Liver (tissue), 3 donors: ENCODE results near the gene ZNF626.

Experiments used
- ATF3 ChIP-seq: IDR thresholded peaks from 2 replicates; pipeline ENCODE4 v1.6.1; 2016; ENCODE audit warnings: antibody characterized with exemption
- TF ChIP-seq, protein P1 (sequence below): fragments of 150-350 bp; IDR thresholded peaks from 2 replicates; pipeline ENCODE4 v1.5.1; 2017; ENCODE audit warnings: improper control_type of control experiment, low read depth, low read length; ENCODE audit not compliant: missing input control
- TF ChIP-seq, protein P2 (sequence below): IDR thresholded peaks from 2 replicates; pipeline ENCODE4 v1.6.1; 2016; ENCODE audit warnings: antibody characterized with exemption
- donor health status: healthy.
- donor health status: healthy.

GRCh38 chr19:20662421-20663105 is 1.2 kb upstream of the ZNF626 start:
- no peak for TF ChIP-seq ATF3
- TF ChIP-seq, protein P1, sequence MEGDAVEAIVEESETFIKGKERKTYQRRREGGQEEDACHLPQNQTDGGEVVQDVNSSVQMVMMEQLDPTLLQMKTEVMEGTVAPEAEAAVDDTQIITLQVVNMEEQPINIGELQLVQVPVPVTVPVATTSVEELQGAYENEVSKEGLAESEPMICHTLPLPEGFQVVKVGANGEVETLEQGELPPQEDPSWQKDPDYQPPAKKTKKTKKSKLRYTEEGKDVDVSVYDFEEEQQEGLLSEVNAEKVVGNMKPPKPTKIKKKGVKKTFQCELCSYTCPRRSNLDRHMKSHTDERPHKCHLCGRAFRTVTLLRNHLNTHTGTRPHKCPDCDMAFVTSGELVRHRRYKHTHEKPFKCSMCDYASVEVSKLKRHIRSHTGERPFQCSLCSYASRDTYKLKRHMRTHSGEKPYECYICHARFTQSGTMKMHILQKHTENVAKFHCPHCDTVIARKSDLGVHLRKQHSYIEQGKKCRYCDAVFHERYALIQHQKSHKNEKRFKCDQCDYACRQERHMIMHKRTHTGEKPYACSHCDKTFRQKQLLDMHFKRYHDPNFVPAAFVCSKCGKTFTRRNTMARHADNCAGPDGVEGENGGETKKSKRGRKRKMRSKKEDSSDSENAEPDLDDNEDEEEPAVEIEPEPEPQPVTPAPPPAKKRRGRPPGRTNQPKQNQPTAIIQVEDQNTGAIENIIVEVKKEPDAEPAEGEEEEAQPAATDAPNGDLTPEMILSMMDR, result no peak
- TF ChIP-seq, protein P2, sequence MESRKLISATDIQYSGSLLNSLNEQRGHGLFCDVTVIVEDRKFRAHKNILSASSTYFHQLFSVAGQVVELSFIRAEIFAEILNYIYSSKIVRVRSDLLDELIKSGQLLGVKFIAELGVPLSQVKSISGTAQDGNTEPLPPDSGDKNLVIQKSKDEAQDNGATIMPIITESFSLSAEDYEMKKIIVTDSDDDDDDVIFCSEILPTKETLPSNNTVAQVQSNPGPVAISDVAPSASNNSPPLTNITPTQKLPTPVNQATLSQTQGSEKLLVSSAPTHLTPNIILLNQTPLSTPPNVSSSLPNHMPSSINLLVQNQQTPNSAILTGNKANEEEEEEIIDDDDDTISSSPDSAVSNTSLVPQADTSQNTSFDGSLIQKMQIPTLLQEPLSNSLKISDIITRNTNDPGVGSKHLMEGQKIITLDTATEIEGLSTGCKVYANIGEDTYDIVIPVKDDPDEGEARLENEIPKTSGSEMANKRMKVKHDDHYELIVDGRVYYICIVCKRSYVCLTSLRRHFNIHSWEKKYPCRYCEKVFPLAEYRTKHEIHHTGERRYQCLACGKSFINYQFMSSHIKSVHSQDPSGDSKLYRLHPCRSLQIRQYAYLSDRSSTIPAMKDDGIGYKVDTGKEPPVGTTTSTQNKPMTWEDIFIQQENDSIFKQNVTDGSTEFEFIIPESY, result no peak
